K562 (cell line): ENCODE measurements around the gene TM9SF3. TPM values are rescaled to one million over a fixed set of nuclear protein-coding genes. Genes with fewer than 3 reads are reported as not detected.

Experiments used
- ATAC-seq: fragments of 200-7000 bp; cut with Tn5 transposase; 3 replicates; pipeline ENCODE4 v1.9.1; 2020; ENCODE audit warnings: moderate library complexity
- BruUV-seq: library from RNA; stranded (reverse); fragments of 400-500 nt; replicated peaks from 2 replicates; lab custom pipeline; 2021; lab: Mats Ljungman, UMichigan
- CTCF ChIA-PET: fragments of 300-600 bp; formaldehyde crosslinking; extraction: SDS; loops from one replicate; lab custom pipeline; 2021; ENCODE audit warnings: low intra/inter-chr PET ratio; lab: Yijun Ruan, JAX
- POLR2A ChIA-PET: fragments of 300-600, 350-650 bp; sonication (Branson Sonifier 250); formaldehyde crosslinking; extraction: SDS; loops from one replicate; lab custom pipeline; 2021; ENCODE audit warnings: antibody characterized with exemption, inconsistent platforms; lab: Yijun Ruan, JAX
- DNase-seq, 4 experiments: peaks; one replicate each; pipeline versions ENCODE4 v3.0.0 to v3.0.0-alpha.2; 2011 to 2018; ENCODE audit warnings: low spot score in 3 of 4, mixed read lengths in 3 of 4; ENCODE audit errors: extremely low read depth in 1 of 4
- FAIRE-seq: peaks from 2 replicates; lab custom pipeline; 2011; peaks lifted over from hg19 to GRCh38; lab: Jason Lieb, UNC
- H2AFZ ChIP-seq: 2 replicates; pipeline ENCODE4 v1.6.0; 2011; ENCODE audit warnings: low read depth, low read length, control low read depth, inconsistent platforms
- H3K27ac ChIP-seq: fragments of 200-600 bp; 3 replicates; pipeline ENCODE4 v1.8.0; 2011; ENCODE audit warnings: low read depth, mild to moderate bottlenecking, control low read depth, inconsistent platforms, low read length, moderate library complexity, mixed read lengths; ENCODE audit errors: extremely low read depth
- H3K27me3 ChIP-seq, 2 experiments: fragments of 300-600 bp in 1 of 2; 2 replicates in 1 of 2; 3 replicates in 1 of 2; pipeline versions ENCODE4 v1.6.0 to v1.8.0; 2011; ENCODE audit warnings: inconsistent platforms in 2 of 2, low read length in 2 of 2, mild to moderate bottlenecking in 1 of 2, mixed read lengths in 1 of 2, moderate library complexity in 1 of 2; ENCODE audit not compliant: control insufficient read depth in 2 of 2, insufficient read depth in 2 of 2
- H3K36me3 ChIP-seq: fragments of 300-600 bp; 3 replicates; pipeline ENCODE4 v1.8.0; 2011; ENCODE audit warnings: mild to moderate bottlenecking, low read length, inconsistent platforms; ENCODE audit not compliant: control insufficient read depth, insufficient read depth
- H3K4me1 ChIP-seq, 2 experiments: fragments of 200-600 bp in 1 of 2; replicated peaks in 1 of 2; 2 replicates in 1 of 2; 3 replicates in 1 of 2; pipeline versions ENCODE4 v1.5.1 to v1.8.0; 2011; ENCODE audit warnings: inconsistent platforms in 2 of 2, low read length in 2 of 2, mild to moderate bottlenecking in 1 of 2, mixed read lengths in 1 of 2, moderate library complexity in 1 of 2; ENCODE audit not compliant: control insufficient read depth in 2 of 2, insufficient read depth in 2 of 2
- H3K4me2 ChIP-seq: 2 replicates; pipeline ENCODE4 v1.6.1; 2011; ENCODE audit warnings: low read length, control low read depth, inconsistent platforms, mixed read lengths; ENCODE audit not compliant: insufficient read depth
- H3K4me3 ChIP-seq: fragments of 200-600 bp; sonication (generic), shearing (Covaris generic); 2 replicates; pipeline ENCODE4 v1.5.1; 2016; ENCODE audit warnings: control low read depth, inconsistent platforms
- H3K79me2 ChIP-seq: fragments of 200-600 bp; 3 replicates; pipeline ENCODE4 v1.8.0; 2011; ENCODE audit warnings: low read length, inconsistent platforms; ENCODE audit not compliant: control insufficient read depth, insufficient read depth
- H3K9ac ChIP-seq, 2 experiments: 2 replicates each; pipeline versions ENCODE4 v1.6.0 to v1.6.1; 2011; ENCODE audit warnings: low read depth in 2 of 2, low read length in 2 of 2, control low read depth in 1 of 2, inconsistent platforms in 1 of 2, mild to moderate bottlenecking in 1 of 2, mixed read lengths in 1 of 2; ENCODE audit not compliant: insufficient read depth in 1 of 2
- H3K9me1 ChIP-seq: one replicate; pipeline ENCODE4 v1.6.0; 2011; ENCODE audit warnings: inconsistent platforms, mild to moderate bottlenecking, low read length, moderate library complexity; ENCODE audit not compliant: control insufficient read depth, insufficient read depth
- H3K9me3 ChIP-seq: replicated peaks from 2 replicates; pipeline ENCODE4 v1.5.1; 2011; ENCODE audit warnings: low read depth, low read length, inconsistent platforms; ENCODE audit not compliant: control insufficient read depth, insufficient read depth
- H4K20me1 ChIP-seq: replicated peaks from 2 replicates; pipeline ENCODE4 v1.6.1; 2011; ENCODE audit warnings: low read length, inconsistent platforms, mixed read lengths; ENCODE audit not compliant: control insufficient read depth, insufficient read depth
- CBFA2T2 ChIP-seq: fragments of 450-650 bp; conservative IDR thresholded peaks from 2 replicates; pipeline ENCODE4 v1.6.1; 2017; ENCODE audit warnings: mild to moderate bottlenecking
- HDAC6 ChIP-seq: IDR thresholded peaks from 2 replicates; pipeline ENCODE4 v1.6.1; 2012; ENCODE audit warnings: low read depth, mild to moderate bottlenecking, control low read depth, inconsistent platforms, low read length, moderate library complexity
- KDM4B ChIP-seq, 2 experiments: fragments of 450-650 bp in 1 of 2; sonication (generic) in 1 of 2; IDR thresholded peaks; 2 replicates each; pipeline ENCODE4 v1.6.1; 2016 to 2017; ENCODE audit warnings: borderline replicate concordance in 2 of 2, antibody characterized with exemption in 1 of 2, low read depth in 1 of 2, mild to moderate bottlenecking in 1 of 2
- PHF21A ChIP-seq: fragments of 450-650 bp; IDR thresholded peaks from 2 replicates; pipeline ENCODE4 v1.6.1; 2017; ENCODE audit warnings: low read depth, borderline replicate concordance
- SIRT6 ChIP-seq: IDR thresholded peaks from one replicate; pipeline ENCODE4 v1.6.1; 2012; ENCODE audit warnings: low read depth, mild to moderate bottlenecking, control low read depth, inconsistent platforms, low read length, moderate library complexity
- SMARCB1 ChIP-seq: IDR thresholded peaks from 2 replicates; pipeline ENCODE4 v1.6.1; 2011; ENCODE audit warnings: improper control_type of control experiment, low read depth; ENCODE audit not compliant: insufficient read length
- XRCC3 ChIP-seq: fragments of 450-650 bp; IDR thresholded peaks from 2 replicates; pipeline ENCODE4 v1.6.1; 2017; ENCODE audit warnings: mild to moderate bottlenecking, moderate library complexity
- ZFP91 ChIP-seq: sonication (generic); formaldehyde crosslinking; IDR thresholded peaks from 2 replicates; pipeline ENCODE4 v1.8.0; 2022; ENCODE audit warnings: mild to moderate bottlenecking, missing genetic modification reagents
- WGBS: fragments of 100-300 bp; shearing (Covaris generic); methylation state at CpG from one replicate; pipeline ENCODE4 v1.1.6; 2016; ENCODE audit warnings: low coverage, mixed read lengths; ENCODE audit not compliant: insufficient coverage; ENCODE audit errors: missing lambda C conversion rate; 5-methylcytosine and 5-hydroxymethylcytosine counted together
- in situ Hi-C: fragments of 300-500 bp; cut with MboI; formaldehyde crosslinking; loops from 4 replicates; pipeline ENCODE4 v1.15.0; 2018; ENCODE audit warnings: inconsistent platforms, mixed read lengths
- intact Hi-C: fragments of 100-400 bp; cut with micrococcal nuclease; formaldehyde crosslinking; loops from 2 replicates; pipeline ENCODE4 v1.14.2; 2022
- polyA plus RNA-seq, 8 experiments: library from polyadenylated mRNA; depleted of rRNA in 4 of 8; stranded (reverse) in 5 of 8; unstranded in 3 of 8; fragments of >200 nt; fragmentation: Nextera tagmentation in 2 of 8; fragmentation: Illumina TruSeq in 1 of 8; extraction: Ambion mirVana in 2 of 8; extraction: Trizol in 1 of 8; gene quantifications; 2 replicates each; pipeline versions ENCODE4 v1.2.1 to v1.2.3, GENCODE V29; 2011 to 2014; ENCODE audit warnings: inconsistent platforms in 1 of 8, missing spikeins in 1 of 8
- total RNA-seq, 7 experiments: library from RNA; depleted of rRNA in 6 of 7; stranded (reverse); fragments of >200 nt in 6 of 7; fragmentation: Illumina TruSeq in 2 of 7; extraction: Trizol in 2 of 7; gene quantifications; 2 replicates each; pipeline versions ENCODE4 v1.2.1 to v1.2.3, GENCODE V29; 2011 to 2021; ENCODE audit warnings: low replicate concordance in 1 of 7

TM9SF3 gene
- total and polyA plus RNA-seq, 9 of the 15 experiments (the other 6 are each of a cell fraction or from before 2014, with no cell fraction given): 16.1 to 63.1 (median 34.9) TPM

GRCh38 chr10:96505150-96506136, 81.4 kb downstream of the TM9SF3 start:
- intact Hi-C loops (no loop called here), in situ Hi-C loops (no loop called here)
- FAIRE-seq: no peak
- 2% methylated on average over 12 of the region's 12 CpGs for WGBS
- no peak for DNase-seq
- Histone ChIP-seq H3K27ac (no peak overlapping the region), H3K9me1 (no peaks in the 10 kb centered on the region), H2AFZ (no peak overlapping the region), H3K4me2 (no peak overlapping the region), H3K9ac (no peak overlapping the region), H3K27me3 (peaks cover 0 to 8% of the 10 kb centered on the region in 2 experiments; a peak in 3 of 5 replicates), H3K9me3 (no peaks in the 10 kb centered on the region), H3K79me2 (no peaks in the 10 kb centered on the region), H3K4me1 (no peaks in the 10 kb centered on the region), H4K20me1 (no peaks in the 10 kb centered on the region), H3K4me3 (no peak overlapping the region), H3K36me3 (no peaks in the 10 kb centered on the region)
- CTCF ChIA-PET: interaction anchor here (0.5 kb wide), 1 partner anchor 320 kb away, joined by 3 read pairs; no protein-coding TSS in a partner anchor
- POLR2A ChIA-PET: no interaction called here
- TF ChIP-seq PHF21A (no peak), XRCC3 (no peak), SMARCB1 (no peak), ZFP91 (CRISPR knock-in tag) (no peak), CBFA2T2 (no peak), KDM4B (IDR thresholded peaks at IDR 0.05; ENCODE audit: borderline replicate concordance in 2 of 2, low read depth in 1 of 2) (no peak), HDAC6 (no peak), SIRT6 (no peak)
- BruUV-seq: no TSS peak
- ATAC-seq: no peak
